ENCODE measurements around the gene CCDC127.
"Not testable (repeated sequence)": the region's sequence is repeated elsewhere in the genome, so short reads cannot be mapped to it uniquely, and the experiment has no call there.

Gene CCDC127

DNA sequence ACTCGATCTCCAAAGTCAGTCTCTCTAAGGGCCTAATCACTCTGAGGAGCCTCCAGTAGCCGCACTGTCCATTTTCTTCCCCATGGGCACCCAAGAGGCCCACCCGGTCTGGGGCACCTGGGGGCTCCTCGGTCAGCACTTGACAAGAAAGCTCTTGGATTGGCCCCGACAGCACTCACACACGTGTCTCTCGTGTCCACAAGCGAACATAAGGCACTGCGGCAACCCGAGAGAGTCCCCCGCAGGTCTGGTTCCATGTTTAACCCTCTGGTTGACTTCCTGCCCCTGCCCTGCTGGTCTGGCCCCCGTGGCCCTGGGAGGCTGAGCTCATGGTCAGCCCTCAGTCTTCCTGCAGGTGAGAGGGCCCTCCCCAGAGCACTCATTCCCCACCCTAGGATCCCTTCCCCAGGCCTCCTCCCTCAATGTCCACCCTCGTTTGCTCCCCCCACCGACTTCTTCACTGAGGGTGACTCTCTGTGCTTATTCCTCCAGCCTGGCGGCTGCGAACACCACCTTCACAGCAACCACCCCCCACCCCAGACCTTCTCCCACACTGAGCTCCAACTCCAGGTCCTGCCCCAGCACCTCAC, 43.0 kb downstream of the CCDC127 start:
- DNase-seq (ENCODE audit: insufficient read length, low spot score), result no peak
- FAIRE-seq, result no peak

GRCh38 chr5:174291-174600, 43.7 kb downstream of the CCDC127 start:
- FAIRE-seq (no peak), DNase-seq (ENCODE audit: insufficient read length, low spot score) (no peak)

DNA sequence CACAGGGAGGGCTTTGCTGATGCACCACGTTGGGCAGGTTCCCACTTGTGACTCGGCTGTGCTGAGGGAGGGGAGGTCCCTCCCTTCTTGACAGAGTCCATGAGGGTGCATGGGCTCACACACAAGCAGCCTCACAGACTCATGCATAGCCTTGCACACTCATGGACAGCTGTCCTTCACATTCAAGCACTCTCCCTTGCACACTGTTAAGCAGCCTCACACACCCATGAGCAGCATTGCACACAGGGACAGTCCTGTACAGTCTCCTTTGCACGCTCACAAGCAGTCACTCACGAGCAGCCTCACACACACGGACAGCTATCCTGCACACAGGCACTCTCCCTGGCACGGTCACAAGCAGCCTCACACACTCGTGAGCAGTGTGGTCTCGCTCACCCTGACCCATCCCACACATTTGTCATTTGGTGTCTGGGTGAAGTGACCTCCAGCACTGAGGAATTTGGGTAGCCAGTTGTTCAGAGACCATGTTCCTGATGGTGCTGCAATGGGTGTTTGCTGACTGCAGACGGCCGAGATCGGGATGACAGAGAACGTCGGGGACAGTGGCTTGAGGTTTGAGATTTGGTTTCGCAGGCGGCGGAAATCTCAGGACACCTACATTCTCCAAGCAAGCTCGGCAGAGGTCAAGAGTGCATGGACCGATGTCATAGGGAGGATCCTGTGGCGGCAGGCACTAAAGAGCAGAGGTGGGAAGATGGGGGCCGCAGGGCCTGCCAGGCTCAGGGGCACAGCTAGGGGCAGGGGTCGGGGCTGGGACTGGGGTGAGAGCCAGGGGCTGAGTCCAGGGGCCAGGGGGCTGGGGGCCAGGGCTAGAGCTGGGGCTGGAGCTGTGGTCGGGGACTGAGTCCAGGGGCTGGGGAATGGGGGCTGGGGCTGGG, 44.3 kb downstream of the CCDC127 start:
- DNase-seq (ENCODE audit: insufficient read length, low spot score) (no peak), FAIRE-seq (peak; percentile 95)

DNA sequence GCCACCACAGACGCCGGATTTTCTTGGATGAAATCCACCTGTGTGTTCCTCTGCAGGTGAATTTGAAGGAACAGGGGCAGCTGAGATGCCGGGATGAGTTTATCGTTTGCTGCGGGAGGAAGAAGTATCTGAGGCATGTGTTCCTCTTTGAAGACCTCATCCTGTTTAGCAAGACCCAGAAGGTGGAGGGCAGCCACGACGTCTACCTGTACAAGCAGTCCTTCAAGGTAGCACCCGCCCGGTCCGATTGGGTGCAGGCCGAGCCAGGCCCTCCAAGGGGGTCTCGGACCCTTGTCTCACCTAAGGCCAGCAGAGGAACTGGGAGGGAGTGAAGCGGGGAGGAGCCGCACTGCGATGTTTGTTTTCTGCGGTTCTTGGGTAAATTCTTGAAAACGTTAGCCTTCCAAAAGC, 45.1 kb downstream of the CCDC127 start:
- no peak for DNase-seq (ENCODE audit: insufficient read length, low spot score)
- FAIRE-seq, result no peak

GRCh38 chr5:172421-172820, 45.5 kb downstream of the CCDC127 start:
- DNase-seq (ENCODE audit: insufficient read length, low spot score) (no peak), FAIRE-seq (no peak)

- peak; percentile 28 for FAIRE-seq
- no peak for DNase-seq (ENCODE audit: insufficient read length, low spot score)
Observed at GRCh38 chr5:171801-172331, 46.1 kb downstream of the CCDC127 start.

- FAIRE-seq, result no peak
Observed at GRCh38 chr5:170971-171800, 46.8 kb downstream of the CCDC127 start.

GRCh38 chr5:169728-170094, 48.2 kb downstream of the CCDC127 start:
- no peak for FAIRE-seq
- no peak for DNase-seq (ENCODE audit: insufficient read length, low spot score)

More at GRCh38 chr5:170971-171800, 46.8 kb downstream of the CCDC127 start:
- DNase-seq (ENCODE audit: insufficient read length, low spot score), result no peak

- peak; percentile 84 for FAIRE-seq
- DNase-seq (ENCODE audit: insufficient read length, low spot score), result no peak
Observed at GRCh38 chr5:169071-169727, 48.8 kb downstream of the CCDC127 start.

- peak; percentile 72 for FAIRE-seq
- peak; percentile 93 for DNase-seq (ENCODE audit: insufficient read length, low spot score)
Observed at GRCh38 chr5:167982-168660, 49.8 kb downstream of the CCDC127 start.

GRCh38 chr5:167511-167910, 50.4 kb downstream of the CCDC127 start:
- FAIRE-seq (no peak), DNase-seq (ENCODE audit: insufficient read length, low spot score) (no peak)

DNA sequence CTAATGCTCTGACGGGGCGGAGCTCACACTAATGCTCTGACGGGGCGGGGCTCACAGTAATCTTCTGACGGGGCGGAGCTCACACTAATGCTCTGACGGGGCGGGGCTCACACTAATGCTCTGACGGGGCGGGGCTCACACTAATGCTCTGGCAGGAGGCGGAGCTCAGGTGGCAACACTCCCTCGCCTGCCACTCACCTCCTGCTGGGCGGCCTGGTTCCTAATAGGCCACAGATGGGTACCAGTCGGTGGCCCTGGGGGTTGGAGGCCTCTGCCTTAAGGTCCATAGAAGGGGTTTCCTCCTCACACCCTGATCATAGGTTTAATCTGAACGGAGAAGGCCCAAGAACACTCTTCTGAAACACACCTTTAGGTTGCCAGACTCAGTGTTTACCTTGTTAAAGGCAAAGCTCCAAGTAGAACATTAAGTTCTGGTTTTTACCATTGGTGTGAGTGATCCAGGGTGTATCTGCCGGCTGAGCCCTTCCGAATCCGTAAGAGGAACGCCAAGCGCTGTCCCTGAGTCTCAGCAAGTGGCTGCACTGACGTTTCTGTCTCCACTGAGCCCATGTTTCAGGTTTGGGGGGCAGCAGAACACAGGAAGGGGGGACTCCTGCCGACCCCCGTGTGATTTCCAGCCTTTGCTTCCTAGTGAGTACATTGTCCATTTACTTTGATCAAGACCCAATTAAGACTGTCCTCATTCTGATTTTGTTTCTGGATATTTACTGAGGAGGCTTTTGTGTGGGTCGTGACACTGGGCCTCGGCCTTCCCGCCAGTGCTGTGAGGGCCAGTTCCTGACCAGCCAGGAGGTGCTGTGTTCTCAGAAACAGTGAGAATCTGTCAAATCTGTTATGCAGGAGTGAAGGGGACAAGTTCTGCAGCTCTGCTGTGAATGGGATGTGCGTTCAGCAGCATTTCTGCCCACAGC, 51.2 kb downstream of the CCDC127 start:
- FAIRE-seq (peak; percentile 13), DNase-seq (ENCODE audit: insufficient read length, low spot score) (no peak)

GRCh38 chr5:164783-165182, 53.2 kb downstream of the CCDC127 start:
- DNase-seq (ENCODE audit: insufficient read length, low spot score); FAIRE-seq: not testable (repeated sequence)

DNA sequence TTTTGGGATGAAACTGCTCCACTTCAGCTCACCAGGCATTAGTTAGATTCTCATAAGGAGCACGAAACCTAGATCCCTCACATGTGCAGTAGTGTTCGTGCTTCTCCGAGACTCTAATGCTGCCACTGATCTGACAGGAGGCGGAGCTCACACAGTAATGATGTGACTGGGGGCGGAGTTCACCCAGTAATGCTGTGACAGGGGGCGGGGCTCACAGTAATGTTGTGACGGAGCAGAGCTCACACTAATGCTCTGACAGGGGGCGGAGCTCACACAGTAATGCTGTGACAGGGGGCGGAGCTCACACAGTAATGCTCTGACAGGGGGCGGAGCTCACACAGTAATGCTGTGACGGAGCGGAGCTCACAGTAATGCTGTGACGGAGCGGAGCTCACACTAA, 53.7 kb downstream of the CCDC127 start:
- peak; percentile 57 for FAIRE-seq

GRCh38 chr5:163841-164240, 54.1 kb downstream of the CCDC127 start:
- DNase-seq (ENCODE audit: insufficient read length, low spot score) (no peak), FAIRE-seq (no peak)

More for the DNA sequence above, 53.7 kb downstream of the CCDC127 start:
- no peak for DNase-seq (ENCODE audit: insufficient read length, low spot score)

DNA sequence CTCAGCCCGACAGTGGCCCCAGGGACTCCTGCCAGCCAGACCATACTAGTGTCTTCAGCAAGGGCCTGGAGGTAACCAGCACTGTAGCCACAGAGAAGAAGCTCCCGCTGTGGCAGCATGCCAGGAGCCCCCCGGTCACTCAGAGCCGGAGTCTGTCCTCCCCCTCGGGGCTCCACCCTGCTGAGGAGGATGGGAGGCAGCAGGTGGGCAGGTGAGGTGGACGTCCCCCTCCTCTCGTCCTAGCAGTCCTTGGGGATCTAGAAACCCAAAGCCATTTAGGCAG, 54.7 kb downstream of the CCDC127 start:
- FAIRE-seq (no peak), DNase-seq (ENCODE audit: insufficient read length, low spot score) (no peak)

DNA sequence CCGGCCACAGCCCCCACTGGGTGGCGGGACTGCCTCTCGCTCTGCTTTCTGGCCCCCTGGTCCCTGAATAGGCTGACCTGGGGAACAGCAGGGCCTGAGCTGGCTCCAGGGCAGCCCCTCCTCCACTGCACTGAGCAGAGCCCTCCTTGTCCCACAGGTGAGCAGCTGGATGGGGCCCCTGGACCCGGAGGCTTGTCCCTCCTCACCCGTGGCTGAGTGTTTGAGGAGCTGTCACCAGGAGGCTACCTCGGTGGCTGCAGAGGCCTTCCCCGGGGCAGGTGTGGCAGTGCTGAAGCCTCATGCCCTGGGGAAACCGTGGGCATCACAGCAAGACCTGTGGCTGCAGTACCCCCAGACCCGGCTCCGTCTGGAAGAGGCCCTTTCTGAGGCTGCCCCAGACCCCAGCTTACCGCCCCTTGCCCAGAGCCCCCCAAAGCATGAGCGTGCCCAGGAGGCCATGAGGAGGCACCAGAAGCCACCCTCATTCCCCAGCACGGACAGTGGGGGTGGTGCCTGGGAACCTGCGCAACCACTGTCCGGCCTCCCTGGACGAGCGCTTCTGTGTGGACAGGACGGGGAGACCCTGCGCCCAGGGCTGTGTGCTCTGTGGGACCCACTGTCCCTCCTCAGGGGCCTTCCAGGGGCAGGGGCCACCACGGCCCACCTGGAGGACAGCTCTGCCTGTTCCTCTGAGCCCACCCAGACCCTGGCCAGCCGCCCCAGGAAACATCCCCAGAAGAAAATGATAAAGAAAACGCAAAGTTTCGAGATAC, 55.2 kb downstream of the CCDC127 start:
- DNase-seq (ENCODE audit: insufficient read length, low spot score) (no peak), FAIRE-seq (no peak)

GRCh38 chr5:162190-162564, 55.8 kb downstream of the CCDC127 start:
- DNase-seq (ENCODE audit: insufficient read length, low spot score) (no peak), FAIRE-seq (no peak)

- no peak for FAIRE-seq
- DNase-seq (ENCODE audit: insufficient read length, low spot score), result no peak
Observed at GRCh38 chr5:161803-162110, 56.2 kb downstream of the CCDC127 start.
